ENCODE results near the gene PCDHB12.
"Not testable (repeated sequence)": the region's sequence is repeated elsewhere in the genome, so short reads cannot be mapped to it uniquely, and the experiment has no call there.

Gene PCDHB12

DNA sequence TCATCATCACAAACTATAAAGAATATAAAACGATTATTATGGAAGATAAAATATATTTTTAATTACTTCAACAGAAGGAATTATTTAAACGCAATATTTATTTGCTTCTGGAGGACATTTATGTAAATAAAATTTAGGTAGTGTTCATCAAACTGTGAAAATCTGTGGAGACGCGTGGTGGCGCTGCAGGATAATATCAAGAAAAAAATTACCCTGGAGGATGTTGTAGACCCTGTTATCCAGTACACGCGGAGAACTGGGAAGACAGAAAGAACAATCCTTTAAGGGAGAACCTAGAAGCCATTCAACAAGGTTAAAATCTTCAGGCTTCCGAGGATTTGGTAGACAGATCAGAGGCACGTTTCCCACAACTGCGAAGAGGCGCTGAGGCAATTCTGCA, at the start of gene PCDHB12:
TSS of gene PCDHB12 (plus strand) at position 242 of the 400 bp plus-strand sequence. CDS start 189 bp downstream, outside the sequence.
- DNase-seq, result peak in 1 of 14 donors; percentile 29

DNA sequence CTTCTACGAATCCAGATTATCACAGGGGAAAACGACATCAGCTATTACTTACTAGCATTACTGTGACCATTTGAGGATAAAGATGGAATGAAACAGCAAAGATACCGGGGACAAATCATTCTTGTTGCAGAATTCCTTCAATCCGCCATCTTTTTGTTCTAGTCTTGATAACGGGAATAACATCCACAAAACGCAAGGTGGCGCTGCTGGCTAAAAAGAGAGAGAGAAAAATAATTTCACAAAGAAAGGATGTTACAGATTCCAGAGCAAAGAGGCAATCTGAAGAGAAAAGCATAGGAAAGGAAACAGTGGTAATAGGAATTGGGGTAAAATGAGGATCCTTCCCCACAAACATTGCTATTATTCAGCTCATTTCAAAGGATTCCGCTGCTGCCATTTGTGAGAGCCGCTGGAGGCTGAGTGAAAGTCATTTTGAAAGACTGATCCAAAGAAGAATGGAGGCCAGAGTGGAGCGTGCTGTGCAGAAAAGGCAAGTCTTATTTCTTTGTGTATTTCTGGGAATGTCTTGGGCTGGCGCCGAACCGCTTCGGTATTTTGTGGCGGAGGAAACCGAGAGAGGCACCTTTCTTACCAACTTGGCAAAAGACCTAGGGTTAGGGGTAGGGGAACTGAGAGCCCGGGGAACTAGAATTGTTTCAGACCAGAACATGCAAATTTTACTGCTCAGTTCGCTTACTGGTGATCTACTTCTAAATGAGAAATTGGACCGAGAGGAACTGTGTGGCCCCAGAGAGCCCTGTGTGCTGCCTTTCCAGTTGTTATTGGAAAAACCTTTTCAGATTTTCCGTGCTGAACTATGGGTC, 35.9 kb upstream of the PCDHB12 start, which contains the start of gene PCDHB7:
TSS of gene PCDHB7 (plus strand) at position 264 of the 824 bp plus-strand sequence. CDS start at position 456, 192 bp downstream.
- DNase-seq, result no peak

DNA sequence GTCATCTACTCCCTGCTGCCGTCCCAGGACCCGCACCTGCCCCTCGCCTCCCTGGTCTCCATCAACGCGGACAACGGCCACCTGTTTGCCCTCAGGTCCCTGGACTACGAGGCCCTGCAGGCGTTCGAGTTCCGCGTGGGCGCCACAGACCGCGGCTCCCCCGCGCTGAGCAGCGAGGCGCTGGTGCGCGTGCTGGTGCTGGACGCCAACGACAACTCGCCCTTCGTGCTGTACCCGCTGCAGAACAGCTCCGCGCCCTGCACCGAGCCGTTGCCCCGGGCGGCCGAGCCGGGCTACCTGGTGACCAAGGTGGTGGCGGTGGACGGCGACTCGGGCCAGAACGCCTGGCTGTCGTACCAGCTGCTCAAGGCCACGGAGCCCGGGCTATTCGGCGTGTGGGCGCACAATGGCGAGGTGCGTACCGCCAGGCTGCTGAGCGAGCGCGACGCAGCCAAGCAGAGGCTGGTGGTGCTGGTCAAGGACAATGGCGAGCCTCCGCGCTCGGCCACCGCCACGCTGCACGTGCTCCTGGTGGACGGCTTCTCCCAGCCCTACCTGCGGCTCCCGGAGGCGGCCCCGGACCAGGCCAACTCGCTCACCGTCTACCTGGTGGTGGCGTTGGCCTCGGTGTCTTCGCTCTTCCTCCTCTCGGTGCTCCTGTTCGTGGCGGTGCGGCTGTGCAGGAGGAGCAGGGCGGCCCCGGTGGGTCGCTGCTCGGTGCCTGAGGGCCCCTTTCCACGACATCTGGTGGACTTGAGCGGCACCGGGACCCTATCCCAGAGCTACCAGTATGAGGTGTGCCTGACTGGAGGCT, 34.0 kb upstream of the PCDHB12 start:
- not testable (repeated sequence) for DNase-seq

DNA sequence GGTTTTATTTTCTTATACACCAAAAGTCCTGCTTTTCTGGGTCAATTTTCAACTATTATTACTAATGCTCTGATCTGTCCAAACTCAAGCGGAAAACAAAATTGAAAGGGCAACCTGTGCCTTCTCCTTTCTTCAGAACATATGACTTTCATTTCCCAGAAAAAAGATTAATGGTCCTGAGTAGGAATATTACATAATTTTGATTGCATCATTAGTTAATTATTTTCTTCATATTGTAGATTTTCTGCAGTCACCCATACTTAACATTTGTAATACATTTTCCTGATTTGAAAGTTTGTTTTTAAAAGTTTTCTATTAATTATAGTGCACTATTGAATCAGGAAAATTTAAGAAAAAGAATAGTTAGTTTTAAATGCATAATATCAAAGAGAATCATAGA, 32.6 kb upstream of the PCDHB12 start:
- no peak for DNase-seq

DNA sequence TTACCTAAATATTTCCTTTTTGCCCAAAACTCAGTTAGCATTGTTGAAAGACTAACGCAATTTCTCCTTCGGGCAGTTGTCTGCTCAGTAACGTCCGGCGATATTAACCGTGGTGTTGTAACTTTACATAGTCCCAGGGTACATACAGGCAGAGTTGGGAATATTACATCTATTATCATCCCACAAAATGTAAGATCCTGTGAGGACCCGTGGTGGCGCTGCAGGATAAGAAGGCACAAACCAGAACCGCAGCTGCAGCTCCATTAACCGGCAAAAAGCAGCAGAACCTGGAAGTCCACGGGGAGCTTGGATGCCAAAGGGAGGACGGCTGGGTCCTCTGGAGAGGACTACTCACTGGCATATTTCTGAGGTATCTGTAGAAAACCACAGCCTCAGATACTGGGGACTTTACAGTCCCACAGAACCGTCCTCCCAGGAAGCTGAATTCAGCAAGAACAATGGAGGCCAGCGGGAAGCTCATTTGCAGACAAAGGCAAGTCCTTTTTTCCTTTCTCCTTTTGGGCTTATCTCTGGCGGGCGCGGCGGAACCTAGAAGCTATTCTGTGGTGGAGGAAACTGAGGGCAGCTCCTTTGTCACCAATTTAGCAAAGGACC, 30.8 kb upstream of the PCDHB12 start, which contains the start of gene PCDHB8:
TSS of gene PCDHB8 (plus strand) at position 214 of the 615 bp plus-strand sequence. CDS start at position 459, 245 bp downstream.
- DNase-seq, result peak in 1 of 14 donors; percentile 9

DNA sequence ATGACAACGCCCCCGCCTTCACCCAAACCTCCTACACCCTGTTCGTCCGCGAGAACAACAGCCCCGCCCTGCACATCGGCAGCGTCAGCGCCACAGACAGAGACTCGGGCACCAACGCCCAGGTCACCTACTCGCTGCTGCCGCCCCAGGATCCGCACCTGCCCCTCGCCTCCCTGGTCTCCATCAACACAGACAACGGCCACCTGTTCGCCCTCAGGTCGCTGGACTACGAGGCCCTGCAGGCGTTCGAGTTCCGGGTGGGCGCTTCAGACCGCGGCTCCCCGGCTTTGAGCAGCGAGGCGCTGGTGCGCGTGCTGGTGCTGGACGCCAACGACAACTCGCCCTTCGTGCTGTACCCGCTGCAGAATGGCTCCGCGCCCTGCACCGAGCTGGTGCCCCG, 29.1 kb upstream of the PCDHB12 start:
- DNase-seq, result not testable (repeated sequence)

DNA sequence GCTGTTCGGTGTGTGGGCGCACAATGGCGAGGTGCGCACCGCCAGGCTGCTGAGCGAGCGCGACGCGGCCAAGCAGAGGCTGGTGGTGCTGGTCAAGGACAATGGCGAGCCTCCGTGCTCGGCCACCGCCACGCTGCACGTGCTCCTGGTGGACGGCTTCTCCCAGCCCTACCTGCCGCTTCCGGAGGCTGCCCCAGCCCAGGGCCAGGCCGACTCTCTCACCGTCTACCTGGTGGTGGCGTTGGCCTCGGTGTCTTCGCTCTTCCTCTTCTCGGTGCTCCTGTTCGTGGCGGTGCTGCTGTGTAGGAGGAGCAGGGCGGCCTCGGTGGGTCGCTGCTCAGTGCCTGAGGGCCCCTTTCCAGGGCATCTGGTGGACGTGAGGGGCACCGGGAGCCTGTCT, 28.6 kb upstream of the PCDHB12 start:
- not testable (repeated sequence) for DNase-seq

DNA sequence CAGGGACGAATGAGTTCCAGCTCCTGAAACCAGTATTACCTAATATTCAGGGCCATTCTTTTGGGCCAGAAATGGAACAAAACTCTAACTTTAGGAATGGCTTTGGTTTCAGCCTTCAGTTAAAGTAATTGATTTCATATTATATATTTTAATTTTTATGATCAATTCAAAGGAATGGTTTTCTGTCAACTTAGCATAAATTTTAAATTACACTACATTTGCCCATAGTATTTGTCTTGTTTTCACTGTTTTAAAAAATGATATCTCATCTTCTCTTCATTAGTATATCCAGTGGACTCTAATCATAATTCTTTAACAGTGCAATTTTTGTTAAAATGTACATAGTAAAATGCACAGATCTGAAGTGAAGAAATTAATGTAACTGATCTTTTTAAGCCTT, 28.2 kb upstream of the PCDHB12 start:
- DNase-seq, result no peak

DNA sequence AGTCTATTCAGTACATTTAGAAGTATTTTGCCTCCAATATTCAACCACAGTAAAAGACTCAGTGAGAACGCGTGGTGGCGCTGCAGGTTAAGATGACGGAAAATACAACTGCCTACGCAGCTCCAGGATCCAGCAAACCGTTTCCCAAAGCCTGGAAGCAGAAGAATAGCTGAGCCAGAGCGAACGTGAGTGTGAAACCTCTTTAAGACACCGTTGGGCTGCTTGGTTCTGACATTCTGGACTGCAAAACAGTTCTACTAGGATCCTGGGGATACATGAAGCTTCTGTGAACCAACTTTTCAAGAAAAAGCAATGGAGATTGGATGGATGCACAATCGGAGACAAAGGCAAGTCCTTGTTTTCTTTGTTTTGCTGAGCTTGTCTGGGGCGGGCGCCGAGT, 26.3 kb upstream of the PCDHB12 start, which contains the start of gene PCDHB16:
TSS of gene PCDHB16 (plus strand) at position 140 of the 400 bp plus-strand sequence. CDS start at position 313, 173 bp downstream.
- peak in 4 of 14 donors; percentile 3 to 26 (median 14) for DNase-seq

DNA sequence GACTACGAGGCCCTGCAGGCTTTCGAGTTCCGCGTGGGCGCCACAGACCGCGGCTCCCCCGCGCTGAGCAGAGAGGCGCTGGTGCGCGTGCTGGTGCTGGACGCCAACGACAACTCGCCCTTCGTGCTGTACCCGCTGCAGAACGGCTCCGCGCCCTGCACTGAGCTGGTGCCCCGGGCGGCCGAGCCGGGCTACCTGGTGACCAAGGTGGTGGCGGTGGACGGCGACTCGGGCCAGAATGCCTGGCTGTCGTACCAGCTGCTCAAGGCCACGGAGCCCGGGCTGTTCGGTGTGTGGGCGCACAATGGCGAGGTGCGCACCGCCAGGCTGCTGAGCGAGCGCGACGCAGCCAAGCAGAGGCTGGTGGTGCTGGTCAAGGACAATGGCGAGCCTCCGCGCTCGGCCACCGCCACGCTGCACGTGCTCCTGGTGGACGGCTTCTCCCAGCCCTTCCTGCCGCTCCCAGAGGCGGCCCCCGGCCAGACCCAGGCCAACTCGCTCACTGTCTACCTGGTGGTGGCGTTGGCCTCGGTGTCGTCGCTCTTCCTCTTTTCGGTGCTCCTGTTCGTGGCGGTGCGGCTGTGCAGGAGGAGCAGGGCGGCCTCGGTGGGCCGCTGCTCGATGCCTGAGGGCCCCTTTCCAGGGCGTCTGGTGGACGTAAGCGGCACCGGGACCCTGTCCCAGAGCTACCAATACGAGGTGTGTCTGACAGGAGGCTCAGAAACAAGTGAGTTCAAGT, 24.2 kb upstream of the PCDHB12 start:
- not testable (repeated sequence) for DNase-seq

DNA sequence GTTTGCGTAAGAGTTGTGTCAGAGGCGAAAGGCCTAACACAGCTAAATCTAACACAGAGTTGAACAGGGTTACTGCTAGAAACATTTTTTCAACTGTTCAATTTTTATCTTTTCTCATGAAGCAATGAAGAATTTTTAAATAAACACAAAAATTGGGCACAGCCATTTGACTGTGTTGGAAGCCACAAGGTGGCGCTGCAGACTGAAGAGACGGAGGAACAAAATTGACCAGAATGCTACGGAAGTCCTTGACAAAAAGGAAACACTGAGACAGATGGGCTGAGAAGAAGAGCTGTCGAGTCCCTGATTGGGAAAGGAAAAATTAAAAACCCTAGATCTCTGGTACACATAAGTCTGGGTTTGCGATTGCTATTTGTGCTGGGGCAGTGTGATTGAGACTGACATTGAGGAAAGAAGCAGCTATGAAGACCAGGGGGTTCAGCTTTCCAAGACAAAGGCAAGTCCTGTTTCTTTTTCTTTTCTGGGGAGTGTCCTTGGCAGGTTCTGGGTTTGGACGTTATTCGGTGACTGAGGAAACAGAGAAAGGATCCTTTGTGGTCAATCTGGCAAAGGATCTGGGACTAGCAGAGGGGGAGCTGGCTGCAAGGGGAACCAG, 21.5 kb upstream of the PCDHB12 start, which contains the start of gene PCDHB9:
TSS of gene PCDHB9 (plus strand) at position 265 of the 616 bp plus-strand sequence. CDS start at position 423, 158 bp downstream.
- peak in 1 of 14 donors; percentile 1 for DNase-seq

DNA sequence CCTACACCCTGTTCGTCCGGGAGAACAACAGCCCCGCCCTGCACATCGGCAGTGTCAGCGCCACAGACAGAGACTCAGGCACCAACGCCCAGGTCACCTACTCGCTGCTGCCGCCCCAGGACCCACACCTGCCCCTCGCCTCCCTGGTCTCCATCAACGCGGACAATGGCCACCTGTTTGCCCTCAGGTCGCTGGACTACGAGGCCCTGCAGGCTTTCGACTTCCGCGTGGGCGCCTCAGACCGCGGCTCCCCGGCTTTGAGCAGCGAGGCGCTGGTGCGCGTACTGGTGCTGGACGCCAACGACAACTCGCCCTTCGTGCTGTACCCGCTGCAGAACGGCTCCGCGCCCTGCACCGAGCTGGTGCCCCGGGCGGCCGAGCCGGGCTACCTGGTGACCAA, 19.8 kb upstream of the PCDHB12 start:
- DNase-seq, result not testable (repeated sequence)

DNA sequence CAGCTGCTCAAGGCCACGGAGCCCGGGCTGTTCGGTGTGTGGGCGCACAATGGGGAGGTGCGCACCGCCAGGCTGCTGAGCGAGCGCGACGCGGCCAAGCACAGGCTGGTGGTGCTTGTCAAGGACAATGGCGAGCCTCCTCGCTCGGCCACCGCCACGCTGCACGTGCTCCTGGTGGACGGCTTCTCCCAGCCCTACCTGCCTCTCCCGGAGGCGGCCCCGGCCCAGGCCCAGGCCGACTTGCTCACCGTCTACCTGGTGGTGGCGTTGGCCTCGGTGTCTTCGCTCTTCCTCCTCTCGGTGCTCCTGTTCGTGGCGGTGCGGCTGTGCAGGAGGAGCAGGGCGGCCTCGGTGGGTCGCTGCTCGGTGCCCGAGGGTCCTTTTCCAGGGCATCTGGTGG, 19.4 kb upstream of the PCDHB12 start:
- not testable (repeated sequence) for DNase-seq

DNA sequence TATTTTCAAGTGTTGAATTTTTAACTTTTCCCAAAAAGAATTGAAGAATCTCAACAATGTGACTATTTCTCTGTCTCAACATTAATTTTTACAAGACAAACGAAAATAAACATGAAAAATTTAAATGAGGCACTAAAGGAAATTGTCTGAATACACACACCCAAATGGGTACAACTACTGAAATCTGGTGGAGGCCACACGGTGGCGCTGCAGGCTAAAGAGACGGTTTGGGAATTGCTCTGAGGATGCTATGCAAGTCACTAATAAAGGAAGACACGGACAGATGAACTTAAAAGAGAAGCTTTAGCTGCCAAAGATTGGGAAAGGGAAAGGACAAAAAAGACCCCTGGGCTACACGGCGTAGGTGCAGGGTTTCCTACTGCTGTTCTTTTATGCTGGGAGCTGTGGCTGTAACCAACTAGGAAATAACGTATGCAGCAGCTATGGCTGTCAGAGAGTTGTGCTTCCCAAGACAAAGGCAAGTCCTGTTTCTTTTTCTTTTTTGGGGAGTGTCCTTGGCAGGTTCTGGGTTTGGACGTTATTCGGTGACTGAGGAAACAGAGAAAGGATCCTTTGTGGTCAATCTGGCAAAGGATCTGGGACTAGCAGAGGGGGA, 16.3 kb upstream of the PCDHB12 start, which contains the start of gene PCDHB10:
TSS of gene PCDHB10 (plus strand) at position 244 of the 616 bp plus-strand sequence. CDS start at position 444, 200 bp downstream.
- DNase-seq, result peak in 3 of 14 donors; percentile 2 to 21 (median 20)

DNA sequence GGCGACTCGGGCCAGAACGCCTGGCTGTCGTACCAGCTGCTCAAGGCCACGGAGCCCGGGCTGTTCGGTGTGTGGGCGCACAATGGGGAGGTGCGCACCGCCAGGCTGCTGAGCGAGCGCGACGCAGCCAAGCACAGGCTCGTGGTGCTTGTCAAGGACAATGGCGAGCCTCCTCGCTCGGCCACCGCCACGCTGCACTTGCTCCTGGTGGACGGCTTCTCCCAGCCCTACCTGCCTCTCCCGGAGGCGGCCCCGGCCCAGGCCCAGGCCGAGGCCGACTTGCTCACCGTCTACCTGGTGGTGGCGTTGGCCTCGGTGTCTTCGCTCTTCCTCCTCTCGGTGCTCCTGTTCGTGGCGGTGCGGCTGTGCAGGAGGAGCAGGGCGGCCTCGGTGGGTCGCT, 14.2 kb upstream of the PCDHB12 start:
- DNase-seq, result not testable (repeated sequence)

DNA sequence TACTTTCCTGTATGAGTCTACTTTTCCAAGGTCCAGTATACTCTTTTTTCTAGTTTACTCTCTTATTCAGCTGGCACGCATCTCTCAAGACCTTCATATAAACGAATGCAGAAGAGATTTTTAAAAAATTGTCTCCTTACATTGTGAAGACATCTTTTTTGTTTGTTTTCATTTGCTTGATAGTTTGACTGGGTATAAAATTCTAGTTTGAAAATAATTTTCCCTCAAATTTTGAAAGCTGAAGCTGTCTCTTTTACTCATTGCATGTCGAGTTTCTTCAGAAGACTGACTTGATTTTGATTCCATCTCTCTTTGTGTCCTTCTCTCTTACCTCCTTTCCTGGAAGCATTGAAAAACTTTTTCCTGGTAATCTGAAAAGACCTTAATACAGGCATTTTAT, 12.2 kb upstream of the PCDHB12 start:
- no peak for DNase-seq

DNA sequence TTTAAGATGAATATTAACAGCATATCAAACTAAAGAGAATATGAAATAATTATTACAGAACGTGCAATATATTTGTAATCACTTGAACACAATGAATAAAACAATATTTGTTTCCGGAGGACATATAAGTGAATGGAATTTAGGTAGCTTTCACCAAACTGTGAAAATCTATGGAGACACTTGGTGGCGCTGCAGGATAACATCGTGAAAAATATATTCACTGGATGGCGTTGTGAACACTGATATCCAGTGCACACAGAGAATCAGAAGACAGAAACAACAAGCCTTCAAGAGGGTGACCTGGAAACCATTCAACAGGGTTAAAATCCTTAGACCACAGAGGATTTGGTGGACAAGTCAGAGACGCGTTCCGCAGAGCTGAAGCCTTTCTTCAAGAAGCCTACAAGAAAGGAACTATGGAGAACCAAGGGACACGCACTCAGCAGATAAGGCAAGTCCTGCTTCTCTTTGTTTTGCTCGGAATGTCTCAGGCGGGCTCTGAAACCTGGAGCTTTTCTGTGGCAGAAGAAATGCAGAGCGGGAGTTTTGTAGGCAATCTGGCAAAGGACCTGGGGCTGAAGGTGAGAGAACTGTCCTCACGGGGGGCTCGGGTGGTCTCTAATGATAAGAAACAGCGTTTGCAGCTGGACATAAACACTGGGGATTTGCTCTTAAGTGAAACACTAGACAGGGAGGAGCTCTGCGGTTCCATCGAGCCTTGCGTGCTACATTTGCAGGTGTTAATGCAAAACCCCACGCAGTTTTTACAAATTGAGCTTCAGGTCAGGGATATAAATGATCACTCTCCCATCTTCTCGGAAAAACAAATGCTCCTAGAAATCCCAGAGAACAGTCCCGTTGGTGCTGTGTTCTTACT, 8.9 kb upstream of the PCDHB12 start, which contains the start of gene PCDHB11:
TSS of gene PCDHB11 (plus strand) at position 269 of the 877 bp plus-strand sequence. CDS start at position 417, 148 bp downstream.
- peak in 1 of 14 donors; percentile 3 for DNase-seq

DNA sequence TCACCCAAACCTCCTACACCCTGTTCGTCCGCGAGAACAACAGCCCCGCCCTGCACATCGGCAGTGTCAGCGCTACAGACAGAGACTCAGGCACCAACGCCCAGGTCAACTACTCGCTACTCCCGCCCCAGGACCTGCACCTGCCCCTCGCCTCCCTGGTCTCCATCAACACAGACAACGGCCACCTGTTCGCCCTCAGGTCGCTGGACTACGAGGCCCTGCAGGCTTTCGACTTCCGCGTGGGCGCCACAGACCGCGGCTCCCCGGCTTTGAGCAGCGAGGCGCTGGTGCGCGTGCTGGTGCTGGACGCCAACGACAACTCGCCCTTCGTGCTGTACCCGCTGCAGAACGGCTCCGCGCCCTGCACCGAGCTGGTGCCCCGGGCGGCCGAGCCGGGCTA, 7.4 kb upstream of the PCDHB12 start:
- not testable (repeated sequence) for DNase-seq

DNA sequence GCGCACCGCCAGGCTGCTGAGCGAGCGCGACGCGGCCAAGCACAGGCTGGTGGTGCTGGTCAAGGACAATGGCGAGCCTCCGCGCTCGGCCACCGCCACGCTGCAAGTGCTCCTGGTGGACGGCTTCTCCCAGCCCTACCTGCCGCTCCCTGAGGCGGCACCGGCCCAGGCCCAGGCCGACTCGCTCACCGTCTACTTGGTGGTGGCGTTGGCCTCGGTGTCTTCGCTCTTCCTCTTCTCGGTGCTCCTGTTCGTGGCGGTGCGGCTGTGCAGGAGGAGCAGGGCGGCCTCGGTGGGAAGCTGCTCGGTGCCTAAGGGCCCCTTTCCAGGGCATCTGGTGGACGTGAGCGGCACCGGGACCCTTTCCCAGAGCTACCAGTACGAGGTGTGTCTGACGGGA, 6.9 kb upstream of the PCDHB12 start:
- not testable (repeated sequence) for DNase-seq

Measured in C1 segment of cervical spinal cord (tissue), 14 donors.